ENCODE data around the gene DNAJC10. TPM values are rescaled to one million over a fixed set of nuclear protein-coding genes. Genes with fewer than 3 reads are reported as not detected.

DNAJC10 gene, protein sequence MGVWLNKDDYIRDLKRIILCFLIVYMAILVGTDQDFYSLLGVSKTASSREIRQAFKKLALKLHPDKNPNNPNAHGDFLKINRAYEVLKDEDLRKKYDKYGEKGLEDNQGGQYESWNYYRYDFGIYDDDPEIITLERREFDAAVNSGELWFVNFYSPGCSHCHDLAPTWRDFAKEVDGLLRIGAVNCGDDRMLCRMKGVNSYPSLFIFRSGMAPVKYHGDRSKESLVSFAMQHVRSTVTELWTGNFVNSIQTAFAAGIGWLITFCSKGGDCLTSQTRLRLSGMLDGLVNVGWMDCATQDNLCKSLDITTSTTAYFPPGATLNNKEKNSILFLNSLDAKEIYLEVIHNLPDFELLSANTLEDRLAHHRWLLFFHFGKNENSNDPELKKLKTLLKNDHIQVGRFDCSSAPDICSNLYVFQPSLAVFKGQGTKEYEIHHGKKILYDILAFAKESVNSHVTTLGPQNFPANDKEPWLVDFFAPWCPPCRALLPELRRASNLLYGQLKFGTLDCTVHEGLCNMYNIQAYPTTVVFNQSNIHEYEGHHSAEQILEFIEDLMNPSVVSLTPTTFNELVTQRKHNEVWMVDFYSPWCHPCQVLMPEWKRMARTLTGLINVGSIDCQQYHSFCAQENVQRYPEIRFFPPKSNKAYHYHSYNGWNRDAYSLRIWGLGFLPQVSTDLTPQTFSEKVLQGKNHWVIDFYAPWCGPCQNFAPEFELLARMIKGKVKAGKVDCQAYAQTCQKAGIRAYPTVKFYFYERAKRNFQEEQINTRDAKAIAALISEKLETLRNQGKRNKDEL
- total RNA-seq, result 100 to 1,000 TPM; 118 to 131 TPM
- polyA plus RNA-seq, result 10 to 100 TPM; 29.7 to 56.5 TPM
- long read RNA-seq, donor 1, full-length matches to known transcripts, result 9 of 47 reads
- long read RNA-seq, donor 1, partial matches to known transcripts, result 28 of 47 reads
- long read RNA-seq, donor 1, other reads (novel, unspliced or antisense), result 10 of 47 reads
- long read RNA-seq, donor 2, full-length matches to known transcripts, result 27 of 53 reads
- long read RNA-seq, donor 2, partial matches to known transcripts, result 12 of 53 reads
- long read RNA-seq, donor 2, other reads (novel, unspliced or antisense), result 14 of 53 reads

DNA sequence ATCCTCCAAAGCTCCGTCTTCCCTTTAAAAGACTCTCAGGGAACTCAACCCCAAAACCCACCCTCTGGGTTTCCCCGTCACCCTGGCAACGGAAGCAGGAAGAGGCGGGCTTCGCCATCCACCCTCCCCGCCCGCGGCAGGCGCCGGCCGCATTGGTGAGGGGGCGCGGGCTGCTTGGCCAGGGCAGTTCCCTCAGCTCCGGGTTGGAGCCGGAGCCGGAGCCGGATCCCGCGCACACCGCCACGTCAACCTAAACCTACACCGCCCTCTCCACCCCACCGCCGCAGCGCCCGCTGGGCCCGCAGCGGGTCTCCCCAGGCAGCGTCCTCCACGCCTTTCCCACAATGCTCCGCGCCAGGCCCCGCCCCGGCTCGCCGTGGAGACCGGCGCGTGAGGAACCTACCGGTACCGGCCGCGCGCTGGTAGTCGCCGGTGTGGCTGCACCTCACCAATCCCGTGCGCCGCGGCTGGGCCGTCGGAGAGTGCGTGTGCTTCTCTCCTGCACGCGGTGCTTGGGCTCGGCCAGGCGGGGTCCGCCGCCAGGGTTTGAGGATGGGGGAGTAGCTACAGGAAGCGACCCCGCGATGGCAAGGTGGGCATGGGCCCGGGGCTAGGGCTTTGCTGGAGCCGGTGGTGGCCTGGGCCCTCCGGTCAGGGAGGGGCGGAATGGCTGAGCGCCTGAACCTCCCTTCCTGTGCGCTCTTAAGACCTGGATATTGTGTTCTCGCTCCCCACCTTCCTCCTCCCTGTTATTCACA is at the start of gene DNAJC10:
Gene DNAJC10 (plus strand): TSS at position 366 of the 758 bp plus-strand sequence. CDS start 1,830 bp downstream, outside the sequence.
- WGBS, 2 donors, result 0 to 1% methylated on average over 51 to 69 of the region's 69 CpGs
- intact Hi-C loops (cut with DNase I), result no loop called here
- Histone ChIP-seq H3K36me3 (ENCODE audit: control insufficient read depth in 1 of 2, insufficient read depth in 2 of 2, low read length in 1 of 2) (no peaks in the 10 kb centered on the region), H3K9me3 (ENCODE audit: control insufficient read depth, low read length) (no peaks in the 10 kb centered on the region), H3K27me3 (ENCODE audit: control insufficient read depth in 1 of 2, insufficient read depth in 2 of 2, low read length in 1 of 2) (no peaks in the 10 kb centered on the region), H3K4me1 (ENCODE audit: control insufficient read depth in 1 of 2, insufficient read depth in 2 of 2, low read length in 2 of 2) (peaks cover 0 to 5% of the 10 kb centered on the region in 2 donors), H3K27ac (ENCODE audit: low read depth in 1 of 2, low read length in 2 of 2) (peak within 1 kb of the TSS; percentile 12 to 84), H3K4me3 (ENCODE audit: low read length in 2 of 2) (peak within 1 kb of the TSS; percentile 19 to 72)
- ATAC-seq (ENCODE audit: low FRiP score), result peak; percentile 98
- DNase-seq, result peak; percentile 94 to 97

DNA sequence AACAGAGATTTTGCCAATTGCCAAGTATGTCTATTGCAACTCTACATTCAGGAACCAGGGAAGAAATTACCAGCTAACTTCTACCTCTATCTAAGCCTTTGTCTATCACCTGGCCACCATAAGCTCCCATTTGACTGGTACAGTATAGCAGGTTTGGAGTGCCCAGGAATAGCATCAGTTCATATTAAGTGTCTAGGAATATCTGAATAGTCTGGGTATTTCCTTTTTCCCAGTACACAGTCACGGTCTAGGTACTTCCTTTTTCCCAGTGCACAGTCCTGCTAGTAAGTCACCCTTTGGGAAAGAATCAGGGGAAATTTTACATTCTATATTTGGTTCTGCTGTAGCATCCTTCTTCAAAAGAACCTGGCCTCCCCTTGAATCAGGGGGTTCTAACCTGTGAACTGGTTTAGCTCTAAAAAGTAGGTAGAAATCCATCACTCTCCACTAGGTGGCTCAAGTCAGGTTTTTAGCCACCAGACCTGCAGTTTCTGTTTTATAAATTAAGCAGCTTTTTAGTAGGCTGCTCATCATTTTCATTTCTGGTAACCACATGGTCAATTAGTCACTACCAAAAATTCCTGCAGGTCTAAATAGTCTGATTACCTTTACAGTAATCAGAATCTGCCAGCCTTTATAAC is 49.3 kb upstream of the DNAJC10 start:
- ATAC-seq (ENCODE audit: low FRiP score), result no peak
- 86 to 90% methylated on average over 1 of the region's 1 CpG for WGBS, 2 donors

DNA sequence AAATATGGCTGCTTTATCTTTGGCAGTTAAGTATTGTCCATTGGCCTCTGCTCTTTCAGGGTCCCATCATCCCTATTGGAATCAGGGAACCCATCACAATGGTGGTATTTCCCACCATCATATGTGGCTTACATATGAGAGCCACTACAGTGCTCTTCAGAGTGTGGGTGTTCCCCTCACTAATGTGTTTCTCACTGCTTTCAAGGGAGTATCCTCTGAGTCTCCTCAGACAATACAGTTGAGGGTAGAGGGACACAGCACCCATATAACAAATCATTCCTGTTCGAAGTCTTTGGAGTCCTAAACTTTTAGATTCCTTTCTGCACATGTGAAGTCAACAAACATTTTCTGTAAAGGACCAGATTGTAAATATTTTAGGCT is 48.8 kb upstream of the DNAJC10 start:
- Histone ChIP-seq H3K27ac (ENCODE audit: low read depth in 1 of 2, low read length in 2 of 2) (no peak overlapping the region), H3K27me3 (ENCODE audit: control insufficient read depth in 1 of 2, insufficient read depth in 2 of 2, low read length in 1 of 2) (no peaks in the 10 kb centered on the region), H3K36me3 (ENCODE audit: control insufficient read depth in 1 of 2, insufficient read depth in 2 of 2, low read length in 1 of 2) (no peaks in the 10 kb centered on the region), H3K4me3 (ENCODE audit: low read length in 2 of 2) (no peak overlapping the region), H3K4me1 (ENCODE audit: control insufficient read depth in 1 of 2, insufficient read depth in 2 of 2, low read length in 2 of 2) (no peaks in the 10 kb centered on the region), H3K9me3 (ENCODE audit: control insufficient read depth, low read length) (no peaks in the 10 kb centered on the region)
- no peak for DNase-seq
- 90 to 91% methylated on average over 1 of the region's 1 CpG for WGBS, 2 donors
- ATAC-seq (ENCODE audit: low FRiP score), result no peak
- intact Hi-C loops (cut with DNase I), result no loop called here

More for the DNA sequence above, 49.3 kb upstream of the DNAJC10 start:
- intact Hi-C loops (cut with DNase I), result no loop called here
- Histone ChIP-seq H3K9me3 (ENCODE audit: control insufficient read depth, low read length) (no peaks in the 10 kb centered on the region), H3K36me3 (ENCODE audit: control insufficient read depth in 1 of 2, insufficient read depth in 2 of 2, low read length in 1 of 2) (no peaks in the 10 kb centered on the region), H3K27ac (ENCODE audit: low read depth in 1 of 2, low read length in 2 of 2) (no peak overlapping the region), H3K4me3 (ENCODE audit: low read length in 2 of 2) (no peak overlapping the region), H3K27me3 (ENCODE audit: control insufficient read depth in 1 of 2, insufficient read depth in 2 of 2, low read length in 1 of 2) (no peaks in the 10 kb centered on the region), H3K4me1 (ENCODE audit: control insufficient read depth in 1 of 2, insufficient read depth in 2 of 2, low read length in 2 of 2) (no peaks in the 10 kb centered on the region)
- no peak for DNase-seq

DNA sequence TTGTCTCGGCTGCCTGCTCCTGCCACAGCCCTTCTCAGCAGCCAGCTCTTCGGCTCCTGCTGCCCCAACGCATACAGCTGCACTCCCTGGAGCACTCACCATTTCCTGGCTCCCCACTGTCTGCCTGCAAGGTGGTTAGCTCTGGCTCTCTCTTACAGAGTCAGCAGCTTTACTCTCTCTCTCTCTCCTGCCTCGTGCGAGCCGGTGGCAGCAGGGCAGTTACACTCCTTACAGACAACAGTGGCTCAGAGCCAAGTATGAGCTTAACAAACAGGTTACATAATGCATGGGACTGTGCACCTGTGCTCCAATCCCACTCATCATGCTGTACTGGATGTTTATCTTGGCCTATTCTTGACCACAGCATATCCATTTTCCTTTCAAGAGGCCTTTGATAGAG is 47.4 kb upstream of the DNAJC10 start:
- H3K36me3 ChIP-seq (ENCODE audit: control insufficient read depth in 1 of 2, insufficient read depth in 2 of 2, low read length in 1 of 2), result no peaks in the 10 kb centered on the region
- ATAC-seq (ENCODE audit: low FRiP score) (peak; percentile 29), DNase-seq (no peak)
- intact Hi-C loops (cut with DNase I), result no loop called here
- no peak overlapping the region for H3K27ac ChIP-seq (ENCODE audit: low read depth in 1 of 2, low read length in 2 of 2)
- WGBS, 2 donors, result 69 to 72% methylated on average over 6 of the region's 6 CpGs
- H3K9me3 ChIP-seq (ENCODE audit: control insufficient read depth, low read length), result no peaks in the 10 kb centered on the region
- no peak overlapping the region for H3K4me3 ChIP-seq (ENCODE audit: low read length in 2 of 2)
- H3K27me3 ChIP-seq (ENCODE audit: control insufficient read depth in 1 of 2, insufficient read depth in 2 of 2, low read length in 1 of 2), result no peaks in the 10 kb centered on the region
- no peaks in the 10 kb centered on the region for H3K4me1 ChIP-seq (ENCODE audit: control insufficient read depth in 1 of 2, insufficient read depth in 2 of 2, low read length in 2 of 2)

DNA sequence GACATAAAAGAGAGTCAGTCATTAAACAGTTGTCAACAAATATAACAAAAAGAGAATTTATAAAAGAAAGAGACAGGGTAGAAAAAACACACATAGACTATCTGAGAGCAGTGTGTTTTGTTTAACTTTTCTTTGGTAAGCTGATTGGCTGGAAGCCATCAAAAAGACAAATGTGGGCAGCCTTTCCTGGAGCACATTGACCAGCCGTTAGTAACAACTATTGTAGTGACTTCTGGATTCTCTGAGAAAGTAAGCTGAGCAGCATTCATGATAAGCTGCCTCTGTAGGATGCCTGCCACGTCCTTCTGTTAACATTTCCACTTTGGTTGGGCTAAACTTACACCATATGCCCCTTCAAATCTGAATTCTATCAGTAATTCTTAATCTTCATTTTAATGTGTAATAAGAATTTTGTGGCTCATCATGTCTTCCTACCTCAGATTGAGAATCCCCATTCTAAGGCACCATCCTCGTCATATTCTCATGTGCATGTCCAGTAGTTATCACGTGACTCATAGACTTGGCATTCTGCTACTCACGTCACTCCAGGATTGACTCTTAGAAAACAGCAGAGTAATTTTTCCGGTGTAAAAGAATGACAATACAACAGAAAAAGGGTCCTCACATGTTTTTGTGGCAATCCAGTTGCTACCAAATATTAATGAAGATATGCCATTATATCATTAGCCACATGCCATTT is 43.4 kb upstream of the DNAJC10 start:
- 14% methylated on average over 6 of the region's 6 CpGs for WGBS, 2 donors
- ATAC-seq (ENCODE audit: low FRiP score), result no peak
- intact Hi-C loops (cut with DNase I), result no loop called here

GRCh38 chr2:182680837-182681236 is 35.2 kb upstream of the DNAJC10 start:
- Histone ChIP-seq H3K27ac (ENCODE audit: low read depth in 1 of 2, low read length in 2 of 2) (no peak overlapping the region), H3K36me3 (ENCODE audit: control insufficient read depth in 1 of 2, insufficient read depth in 2 of 2, low read length in 1 of 2) (no peaks in the 10 kb centered on the region), H3K4me3 (ENCODE audit: low read length in 2 of 2) (no peak overlapping the region), H3K4me1 (ENCODE audit: control insufficient read depth in 1 of 2, insufficient read depth in 2 of 2, low read length in 2 of 2) (no peaks in the 10 kb centered on the region), H3K27me3 (ENCODE audit: control insufficient read depth in 1 of 2, insufficient read depth in 2 of 2, low read length in 1 of 2) (no peaks in the 10 kb centered on the region), H3K9me3 (ENCODE audit: control insufficient read depth, low read length) (no peaks in the 10 kb centered on the region)
- intact Hi-C loops (cut with DNase I), result no loop called here
- DNase-seq, result no peak
- 72 to 74% methylated on average over 1 of the region's 1 CpG for WGBS, 2 donors
- ATAC-seq (ENCODE audit: low FRiP score), result no peak

More for the DNA sequence above, 43.4 kb upstream of the DNAJC10 start:
- Histone ChIP-seq H3K27ac (ENCODE audit: low read depth in 1 of 2, low read length in 2 of 2) (no peak overlapping the region), H3K36me3 (ENCODE audit: control insufficient read depth in 1 of 2, insufficient read depth in 2 of 2, low read length in 1 of 2) (no peaks in the 10 kb centered on the region), H3K4me3 (ENCODE audit: low read length in 2 of 2) (no peak overlapping the region), H3K4me1 (ENCODE audit: control insufficient read depth in 1 of 2, insufficient read depth in 2 of 2, low read length in 2 of 2) (no peaks in the 10 kb centered on the region), H3K9me3 (ENCODE audit: control insufficient read depth, low read length) (no peaks in the 10 kb centered on the region), H3K27me3 (ENCODE audit: control insufficient read depth in 1 of 2, insufficient read depth in 2 of 2, low read length in 1 of 2) (no peaks in the 10 kb centered on the region)
- DNase-seq, result no peak

GRCh38 chr2:182682210-182682609 is 33.8 kb upstream of the DNAJC10 start:
- intact Hi-C loops (cut with DNase I), result no loop called here
- 92 to 98% methylated on average over 1 of the region's 1 CpG for WGBS, 2 donors

More at GRCh38 chr2:182682210-182682609, 33.8 kb upstream of the DNAJC10 start:
- Histone ChIP-seq H3K9me3 (ENCODE audit: control insufficient read depth, low read length) (peaks cover 2% of the 10 kb centered on the region), H3K4me1 (ENCODE audit: control insufficient read depth in 1 of 2, insufficient read depth in 2 of 2, low read length in 2 of 2) (no peaks in the 10 kb centered on the region), H3K4me3 (ENCODE audit: low read length in 2 of 2) (no peak overlapping the region), H3K27ac (ENCODE audit: low read depth in 1 of 2, low read length in 2 of 2) (no peak overlapping the region), H3K27me3 (ENCODE audit: control insufficient read depth in 1 of 2, insufficient read depth in 2 of 2, low read length in 1 of 2) (no peaks in the 10 kb centered on the region), H3K36me3 (ENCODE audit: control insufficient read depth in 1 of 2, insufficient read depth in 2 of 2, low read length in 1 of 2) (no peaks in the 10 kb centered on the region)
- no peak for DNase-seq
- ATAC-seq (ENCODE audit: low FRiP score), result no peak
